ENCODE data around the gene TSKU. TPM values are rescaled to one million over a fixed set of nuclear protein-coding genes. Genes with fewer than 3 reads are reported as not detected.

The TSKU gene
- total and polyA plus RNA-seq, 4 donors: 5.2 to 31.5 (median 18.8) TPM

DNA sequence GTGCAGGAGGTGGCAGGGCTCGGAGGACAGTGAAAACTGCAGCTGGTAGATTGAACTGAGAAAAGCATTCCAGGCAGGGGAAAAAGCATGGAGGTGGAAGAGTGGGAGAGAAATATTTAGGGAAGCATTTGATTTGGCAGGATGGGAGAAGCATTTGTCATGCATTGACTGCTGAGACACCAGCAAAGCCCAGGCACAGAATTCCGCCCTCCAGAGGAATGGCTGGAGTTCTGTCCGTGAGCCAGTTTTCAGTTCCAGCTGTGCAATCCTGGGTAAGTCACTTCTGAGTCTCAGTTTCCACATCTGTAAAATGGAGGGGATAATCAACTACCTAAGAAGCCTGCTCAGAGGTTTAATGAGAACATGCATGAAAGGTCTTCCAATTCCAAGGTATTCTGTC is 4.3 kb upstream of the TSKU start:
- intact Hi-C loops (cut with DNase I): no loop called here
- Histone ChIP-seq H3K4me3 (ENCODE audit: low read length in 2 of 2) (no peak overlapping the region), H3K27ac (ENCODE audit: low read depth in 1 of 2, low read length in 2 of 2) (no peak overlapping the region), H3K4me1 (ENCODE audit: control insufficient read depth in 1 of 2, insufficient read depth in 2 of 2, low read length in 2 of 2) (peaks cover 3 to 4% of the 10 kb centered on the region in 2 donors), H3K27me3 (ENCODE audit: control insufficient read depth in 1 of 2, insufficient read depth in 2 of 2, low read length in 1 of 2) (no peaks in the 10 kb centered on the region), H3K36me3 (ENCODE audit: control insufficient read depth in 1 of 2, insufficient read depth in 2 of 2, low read length in 1 of 2) (no peaks in the 10 kb centered on the region), H3K9me3 (ENCODE audit: control insufficient read depth, low read length) (no peaks in the 10 kb centered on the region)
- no peak for DNase-seq
- ATAC-seq (ENCODE audit: low FRiP score): no peak
- WGBS, 2 donors: 80 to 96% methylated on average over 3 of the region's 3 CpGs

DNA sequence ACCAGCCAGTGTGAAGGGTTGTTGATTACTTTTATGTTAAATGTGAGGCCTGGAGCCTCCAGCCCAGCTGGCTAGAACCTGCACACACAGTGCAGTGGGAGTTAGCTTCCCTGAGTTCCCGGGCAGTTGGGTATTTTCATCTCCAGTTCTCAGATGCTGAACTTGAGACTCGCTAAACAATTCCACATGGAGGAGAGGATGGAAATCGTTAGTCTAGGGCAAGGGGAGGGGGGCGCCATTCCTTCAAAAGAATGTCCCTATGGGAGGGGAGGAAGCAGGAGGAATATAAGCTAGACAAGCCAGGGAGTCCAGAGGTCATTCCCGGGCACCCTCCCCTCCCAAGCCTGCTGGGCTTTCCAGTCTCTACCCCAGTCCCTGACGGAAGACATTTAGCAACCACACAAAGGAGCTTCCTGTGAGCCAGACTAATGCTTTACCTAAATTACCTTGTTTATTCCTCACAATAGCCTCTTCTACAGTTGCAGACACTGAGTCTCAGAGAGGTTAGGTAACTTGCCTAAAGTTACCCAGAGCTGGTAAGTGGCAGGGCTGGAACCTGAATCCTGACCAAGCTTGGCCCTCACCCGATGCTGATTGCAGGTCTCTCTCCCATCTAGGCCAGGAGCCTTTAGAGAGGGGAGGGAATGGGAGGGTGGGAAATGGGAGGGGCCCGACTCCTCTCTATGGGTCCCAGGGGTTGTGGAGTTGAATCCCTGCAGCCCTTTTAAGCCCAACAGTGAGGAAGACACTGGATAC is 1.9 kb upstream of the TSKU start:
- H3K9me3 ChIP-seq (ENCODE audit: control insufficient read depth, low read length): no peaks in the 10 kb centered on the region
- no peaks in the 10 kb centered on the region for H3K27me3 ChIP-seq (ENCODE audit: control insufficient read depth in 1 of 2, insufficient read depth in 2 of 2, low read length in 1 of 2)
- DNase-seq (peak in 1 of 2 donors; percentile 19), ATAC-seq (ENCODE audit: low FRiP score) (no peak)
- H3K27ac ChIP-seq (ENCODE audit: low read depth in 1 of 2, low read length in 2 of 2): no peak overlapping the region
- H3K36me3 ChIP-seq (ENCODE audit: control insufficient read depth in 1 of 2, insufficient read depth in 2 of 2, low read length in 1 of 2): no peaks in the 10 kb centered on the region
- peaks cover 0 to 4% of the 10 kb centered on the region in 2 donors for H3K4me1 ChIP-seq (ENCODE audit: control insufficient read depth in 1 of 2, insufficient read depth in 2 of 2, low read length in 2 of 2)
- WGBS, 2 donors: 62 to 72% methylated on average over 8 of the region's 8 CpGs
- H3K4me3 ChIP-seq (ENCODE audit: low read length in 2 of 2): no peak overlapping the region
- intact Hi-C loops (cut with DNase I): loop anchor here in 1 of 2 donors (5.0 kb wide), 1 partner anchor 34 kb away; no protein-coding TSS in a partner anchor

DNA sequence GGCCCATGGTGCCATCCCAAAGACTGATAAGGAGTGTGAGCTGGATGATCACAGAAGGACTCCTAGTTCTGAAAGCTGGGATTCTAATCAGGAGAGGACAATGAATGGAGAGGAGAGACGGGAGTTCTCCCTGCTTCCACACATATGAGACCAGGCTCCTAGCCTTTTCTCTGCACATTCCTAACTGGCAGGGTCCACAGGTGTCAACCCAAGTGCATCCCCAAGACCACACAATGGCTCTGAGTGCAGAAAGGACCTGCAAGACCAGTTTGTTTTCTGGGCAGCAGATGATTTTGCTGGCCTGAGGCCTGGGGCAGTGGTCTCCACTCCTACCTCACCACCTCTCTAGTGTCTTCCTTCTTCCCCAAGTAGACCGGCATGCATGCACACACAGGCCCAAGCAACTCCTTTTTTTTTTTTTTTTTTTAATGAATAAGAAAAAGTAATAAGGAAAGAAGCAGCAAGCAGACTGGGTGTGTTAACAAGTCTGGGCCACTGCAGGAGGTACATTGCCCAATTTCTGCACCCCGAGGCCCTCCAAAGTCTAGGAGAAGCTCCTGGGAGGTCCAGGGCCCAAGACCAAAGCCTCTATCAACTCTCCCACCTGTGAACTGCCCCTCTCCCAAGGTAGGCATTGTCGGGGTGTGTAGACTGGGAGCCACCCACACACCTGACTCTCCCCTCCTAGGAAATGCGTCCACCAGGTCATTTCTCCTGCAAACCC is 1.2 kb upstream of the TSKU start:
- peaks cover 0 to 4% of the 10 kb centered on the region in 2 donors for H3K4me1 ChIP-seq (ENCODE audit: control insufficient read depth in 1 of 2, insufficient read depth in 2 of 2, low read length in 2 of 2)
- intact Hi-C loops (cut with DNase I): loop anchor here in 1 of 2 donors (5.0 kb wide), 1 partner anchor 35 kb away; no protein-coding TSS in a partner anchor
- H3K4me3 ChIP-seq (ENCODE audit: low read length in 2 of 2): peak overlapping the region in 1 of 2 donors; percentile 97
- H3K27me3 ChIP-seq (ENCODE audit: control insufficient read depth in 1 of 2, insufficient read depth in 2 of 2, low read length in 1 of 2): no peaks in the 10 kb centered on the region
- ATAC-seq (ENCODE audit: low FRiP score) (no peak), DNase-seq (peak in 1 of 2 donors; percentile 50)
- 61 to 66% methylated on average over 5 of the region's 5 CpGs for WGBS, 2 donors
- H3K36me3 ChIP-seq (ENCODE audit: control insufficient read depth in 1 of 2, insufficient read depth in 2 of 2, low read length in 1 of 2): no peaks in the 10 kb centered on the region
- H3K9me3 ChIP-seq (ENCODE audit: control insufficient read depth, low read length): no peaks in the 10 kb centered on the region
- peak overlapping the region in 1 of 2 donors; percentile 87 for H3K27ac ChIP-seq (ENCODE audit: low read depth in 1 of 2, low read length in 2 of 2)

DNA sequence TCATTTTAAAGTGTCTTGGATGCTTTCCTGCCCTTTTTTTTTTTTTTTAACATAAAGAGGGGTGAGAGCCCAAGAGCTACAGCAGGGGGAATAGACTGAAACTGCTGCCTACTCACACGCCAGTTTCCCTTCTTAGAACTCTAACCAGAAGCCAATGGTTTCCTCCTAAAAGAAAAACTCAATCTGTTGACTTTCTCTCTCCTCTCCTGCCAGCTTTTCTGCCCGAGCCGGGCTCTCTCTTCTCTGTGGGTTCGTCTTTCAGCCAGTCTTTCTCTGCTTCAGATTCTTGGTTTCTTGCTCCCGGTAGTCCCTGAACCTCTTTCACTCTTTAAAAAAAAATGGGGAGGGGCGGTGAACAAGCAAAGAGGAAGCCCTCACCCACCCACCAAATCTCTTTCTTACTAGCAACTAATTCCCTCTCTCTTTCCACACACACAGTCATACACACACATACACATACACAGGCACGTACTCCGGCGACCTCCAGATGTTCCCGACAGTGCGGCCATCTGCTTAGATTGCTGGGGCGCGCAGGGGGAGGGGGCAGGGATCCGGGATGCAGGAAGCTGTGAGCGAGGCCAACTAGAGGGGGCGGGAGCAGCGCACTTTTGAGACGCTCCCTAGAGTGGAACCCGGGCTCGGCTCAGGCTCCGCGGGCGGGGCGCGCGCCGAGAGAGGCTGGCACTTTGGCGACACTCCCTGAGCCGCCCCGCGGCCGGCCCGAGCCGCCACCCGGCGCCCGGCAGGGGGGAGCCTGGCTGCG is 444 bp upstream of the TSKU start:
- no peaks in the 10 kb centered on the region for H3K36me3 ChIP-seq (ENCODE audit: control insufficient read depth in 1 of 2, insufficient read depth in 2 of 2, low read length in 1 of 2)
- DNase-seq (peak; percentile 92 to 94), ATAC-seq (ENCODE audit: low FRiP score) (peak; percentile 86)
- peaks cover 0 to 4% of the 10 kb centered on the region in 2 donors for H3K4me1 ChIP-seq (ENCODE audit: control insufficient read depth in 1 of 2, insufficient read depth in 2 of 2, low read length in 2 of 2)
- no peaks in the 10 kb centered on the region for H3K27me3 ChIP-seq (ENCODE audit: control insufficient read depth in 1 of 2, insufficient read depth in 2 of 2, low read length in 1 of 2)
- no peaks in the 10 kb centered on the region for H3K9me3 ChIP-seq (ENCODE audit: control insufficient read depth, low read length)
- intact Hi-C loops (cut with DNase I): loop anchor here in 1 of 2 donors (5.0 kb wide), 1 partner anchor 35 kb away; no protein-coding TSS in a partner anchor
- H3K4me3 ChIP-seq (ENCODE audit: low read length in 2 of 2): peak overlapping the region; percentile 83 to 97
- WGBS, 2 donors: 0 to 1% methylated on average over 33 to 38 of the region's 38 CpGs
- peak overlapping the region; percentile 59 to 87 for H3K27ac ChIP-seq (ENCODE audit: low read depth in 1 of 2, low read length in 2 of 2)

DNA sequence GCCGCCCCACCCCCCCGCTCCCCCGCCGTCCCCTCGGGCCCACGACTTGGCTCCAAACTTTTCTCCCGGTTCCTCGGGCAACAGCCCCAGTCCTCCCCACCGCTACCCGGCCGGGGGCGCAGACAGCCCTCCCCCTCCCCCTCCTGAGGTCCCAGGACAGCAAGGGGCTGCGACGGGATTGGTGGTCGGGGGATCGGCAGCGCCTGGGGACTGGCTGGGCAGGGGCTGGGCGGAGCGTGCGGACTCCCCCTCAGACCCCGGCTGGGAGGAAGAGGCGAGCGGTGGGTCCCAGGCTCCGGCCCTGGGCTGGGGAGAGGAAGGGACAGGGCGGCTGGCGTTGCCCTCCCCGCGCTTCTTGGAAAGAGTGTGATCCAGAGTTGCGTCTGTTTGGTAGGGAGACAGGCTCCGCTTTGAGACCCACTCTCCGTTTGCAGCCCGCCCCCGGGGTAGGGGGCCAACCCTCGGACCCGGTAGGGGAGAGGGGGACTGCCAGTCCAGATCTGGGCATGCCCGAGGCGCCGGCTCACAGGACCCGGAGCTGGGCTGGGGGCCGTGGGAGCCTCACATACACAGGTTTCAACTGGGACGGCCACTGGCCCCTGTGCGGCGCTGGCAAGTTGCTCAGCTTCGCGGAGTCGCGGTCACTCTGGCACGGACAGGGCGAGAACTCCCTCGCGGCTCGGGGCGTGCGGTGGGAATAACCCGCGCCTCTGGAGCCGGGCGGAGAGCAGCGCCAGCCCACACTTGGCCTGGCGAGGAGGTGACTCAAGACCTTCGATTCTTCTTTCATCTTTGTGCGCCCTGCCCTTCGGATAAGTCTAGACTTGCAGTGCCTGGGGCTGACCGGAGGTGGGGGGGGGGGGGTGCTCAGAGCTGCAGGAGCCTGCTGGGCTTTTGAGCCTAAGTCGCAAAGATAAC is 999 bp downstream of the TSKU start:
- Histone ChIP-seq H3K9me3 (ENCODE audit: control insufficient read depth, low read length) (no peaks in the 10 kb centered on the region), H3K4me1 (ENCODE audit: control insufficient read depth in 1 of 2, insufficient read depth in 2 of 2, low read length in 2 of 2) (peaks cover 0 to 4% of the 10 kb centered on the region in 2 donors), H3K4me3 (ENCODE audit: low read length in 2 of 2) (peak overlapping the region; percentile 83 to 97), H3K36me3 (ENCODE audit: control insufficient read depth in 1 of 2, insufficient read depth in 2 of 2, low read length in 1 of 2) (no peaks in the 10 kb centered on the region), H3K27ac (ENCODE audit: low read depth in 1 of 2, low read length in 2 of 2) (peak overlapping the region in 1 of 2 donors; percentile 55), H3K27me3 (ENCODE audit: control insufficient read depth in 1 of 2, insufficient read depth in 2 of 2, low read length in 1 of 2) (no peaks in the 10 kb centered on the region)
- 0 to 1% methylated on average over 53 to 65 of the region's 65 CpGs for WGBS, 2 donors
- DNase-seq (peak; percentile 80 to 90), ATAC-seq (ENCODE audit: low FRiP score) (peak; percentile 57)
- intact Hi-C loops (cut with DNase I): loop anchor here in 1 of 2 donors (5.0 kb wide), 1 partner anchor 37 kb away; no protein-coding TSS in a partner anchor

DNA sequence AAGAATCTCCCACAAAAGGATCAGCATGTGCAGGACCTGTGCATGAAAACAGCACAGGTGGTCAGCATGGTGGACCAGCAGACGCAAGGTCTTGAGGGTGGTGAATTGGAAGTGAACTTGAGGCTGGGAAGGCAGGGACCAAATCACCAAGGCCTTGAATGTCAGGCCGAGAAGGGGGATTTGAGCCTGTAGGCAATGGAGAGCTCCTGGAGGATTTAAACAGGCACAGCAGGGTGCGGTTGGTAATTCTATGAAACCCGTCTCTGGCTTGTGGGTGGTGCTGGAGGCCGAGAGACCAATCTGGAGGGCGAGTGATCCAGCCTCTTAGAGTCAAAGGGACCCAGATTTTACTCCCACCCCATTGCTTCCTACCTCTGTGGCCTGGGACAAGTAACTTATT is 2.4 kb downstream of the TSKU start:
- H3K4me3 ChIP-seq (ENCODE audit: low read length in 2 of 2): no peak overlapping the region
- no peaks in the 10 kb centered on the region for H3K36me3 ChIP-seq (ENCODE audit: control insufficient read depth in 1 of 2, insufficient read depth in 2 of 2, low read length in 1 of 2)
- DNase-seq (peak in 1 of 2 donors; percentile 27), ATAC-seq (ENCODE audit: low FRiP score) (no peak)
- H3K4me1 ChIP-seq (ENCODE audit: control insufficient read depth in 1 of 2, insufficient read depth in 2 of 2, low read length in 2 of 2): peaks cover 0 to 4% of the 10 kb centered on the region in 2 donors
- no peaks in the 10 kb centered on the region for H3K9me3 ChIP-seq (ENCODE audit: control insufficient read depth, low read length)
- no peak overlapping the region for H3K27ac ChIP-seq (ENCODE audit: low read depth in 1 of 2, low read length in 2 of 2)
- H3K27me3 ChIP-seq (ENCODE audit: control insufficient read depth in 1 of 2, insufficient read depth in 2 of 2, low read length in 1 of 2): no peaks in the 10 kb centered on the region
- 56 to 67% methylated on average over 6 of the region's 6 CpGs for WGBS, 2 donors
- intact Hi-C loops (cut with DNase I): no loop called here

DNA sequence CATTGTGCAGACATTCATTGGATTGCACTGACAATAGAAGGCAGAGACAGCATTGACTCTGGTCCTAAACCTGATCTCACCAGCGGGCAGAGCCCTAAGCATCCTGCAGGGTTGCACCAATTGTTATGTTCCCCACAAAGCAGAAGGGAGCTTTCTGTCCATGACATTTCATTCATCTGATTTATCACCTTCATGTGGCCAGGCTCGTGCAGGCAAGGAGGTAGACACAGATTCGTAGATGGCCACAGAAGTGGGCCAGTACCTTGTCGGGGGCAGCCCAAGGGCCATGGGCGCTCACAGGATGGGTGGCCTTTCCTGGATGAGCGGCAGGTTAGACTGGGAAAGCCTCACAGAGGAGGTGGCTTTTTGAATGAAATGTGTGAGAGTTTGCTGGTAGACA is 2.9 kb downstream of the TSKU start:
- Histone ChIP-seq H3K4me1 (ENCODE audit: control insufficient read depth in 1 of 2, insufficient read depth in 2 of 2, low read length in 2 of 2) (peaks cover 0 to 4% of the 10 kb centered on the region in 2 donors), H3K9me3 (ENCODE audit: control insufficient read depth, low read length) (no peaks in the 10 kb centered on the region), H3K27me3 (ENCODE audit: control insufficient read depth in 1 of 2, insufficient read depth in 2 of 2, low read length in 1 of 2) (no peaks in the 10 kb centered on the region), H3K36me3 (ENCODE audit: control insufficient read depth in 1 of 2, insufficient read depth in 2 of 2, low read length in 1 of 2) (no peaks in the 10 kb centered on the region), H3K4me3 (ENCODE audit: low read length in 2 of 2) (no peak overlapping the region), H3K27ac (ENCODE audit: low read depth in 1 of 2, low read length in 2 of 2) (no peak overlapping the region)
- WGBS, 2 donors: 87 to 89% methylated on average over 6 of the region's 6 CpGs
- DNase-seq (peak in 1 of 2 donors; percentile 37), ATAC-seq (ENCODE audit: low FRiP score) (no peak)
- intact Hi-C loops (cut with DNase I): no loop called here
